Measurements from ENCODE around the gene RAB11B. TPM values are rescaled to one million over a fixed set of nuclear protein-coding genes. Genes with fewer than 3 reads are reported as not detected.
"Not testable (repeated sequence)": the region's sequence is repeated elsewhere in the genome, so short reads cannot be mapped to it uniquely, and the experiment has no call there.

RAB11B gene
- total RNA-seq, 1 donor from 2014 or later: 58.2 TPM

DNA sequence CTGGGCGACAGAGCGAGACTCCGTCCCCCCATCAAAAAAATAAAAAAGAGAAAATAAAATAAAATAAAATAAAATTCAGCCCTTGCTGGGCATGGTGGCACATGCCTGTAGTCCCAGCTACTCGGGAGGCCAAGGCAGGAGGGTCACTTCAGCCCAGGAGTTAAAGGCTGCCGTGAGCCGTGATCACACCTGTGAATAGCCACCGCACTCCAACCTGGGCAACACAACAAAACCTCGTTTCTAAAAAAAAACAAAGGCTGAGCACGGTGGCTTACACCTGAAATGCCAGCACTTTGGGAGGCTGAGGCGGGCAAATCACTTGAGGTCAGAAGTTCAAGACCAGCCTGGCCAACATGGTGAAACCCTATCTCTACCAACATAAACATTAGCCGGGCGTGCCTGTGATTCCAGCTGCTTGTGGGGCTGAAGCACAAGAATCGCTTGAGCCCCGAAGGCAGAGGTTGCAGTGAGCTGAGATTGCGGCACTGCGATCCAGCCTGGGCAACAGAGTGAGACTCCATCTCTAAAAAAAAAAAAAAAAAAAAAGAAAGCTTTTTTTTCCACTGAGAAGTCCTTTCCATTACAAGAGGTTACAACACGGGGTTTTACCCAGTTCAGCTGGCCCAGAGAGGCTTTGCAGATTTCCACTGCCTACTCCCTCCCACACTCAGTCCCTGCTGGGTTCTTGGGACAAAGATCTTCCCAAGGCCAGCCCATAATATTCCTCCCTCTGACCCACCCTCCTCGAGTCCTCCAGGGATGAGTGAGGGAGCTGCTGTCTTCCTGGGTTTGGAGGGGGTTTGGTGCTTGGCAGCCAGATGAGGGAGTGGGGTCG lies 19.8 kb upstream of the RAB11B start:
- DNase-seq (ENCODE audit: low read depth): no peak
- Histone ChIP-seq H3K27me3 (ENCODE audit: control insufficient read depth, insufficient read depth, low read length) (no peaks in the 10 kb centered on the region), H3K36me3 (ENCODE audit: control insufficient read depth, insufficient read depth, low read length) (no peaks in the 10 kb centered on the region), H3K4me3 (ENCODE audit: low read depth, low read length) (no peak overlapping the region)
- TF ChIP-seq, protein P1, sequence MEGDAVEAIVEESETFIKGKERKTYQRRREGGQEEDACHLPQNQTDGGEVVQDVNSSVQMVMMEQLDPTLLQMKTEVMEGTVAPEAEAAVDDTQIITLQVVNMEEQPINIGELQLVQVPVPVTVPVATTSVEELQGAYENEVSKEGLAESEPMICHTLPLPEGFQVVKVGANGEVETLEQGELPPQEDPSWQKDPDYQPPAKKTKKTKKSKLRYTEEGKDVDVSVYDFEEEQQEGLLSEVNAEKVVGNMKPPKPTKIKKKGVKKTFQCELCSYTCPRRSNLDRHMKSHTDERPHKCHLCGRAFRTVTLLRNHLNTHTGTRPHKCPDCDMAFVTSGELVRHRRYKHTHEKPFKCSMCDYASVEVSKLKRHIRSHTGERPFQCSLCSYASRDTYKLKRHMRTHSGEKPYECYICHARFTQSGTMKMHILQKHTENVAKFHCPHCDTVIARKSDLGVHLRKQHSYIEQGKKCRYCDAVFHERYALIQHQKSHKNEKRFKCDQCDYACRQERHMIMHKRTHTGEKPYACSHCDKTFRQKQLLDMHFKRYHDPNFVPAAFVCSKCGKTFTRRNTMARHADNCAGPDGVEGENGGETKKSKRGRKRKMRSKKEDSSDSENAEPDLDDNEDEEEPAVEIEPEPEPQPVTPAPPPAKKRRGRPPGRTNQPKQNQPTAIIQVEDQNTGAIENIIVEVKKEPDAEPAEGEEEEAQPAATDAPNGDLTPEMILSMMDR (IDR thresholded peaks at IDR 0.05; ENCODE audit: insufficient read depth, low read length, poor library complexity, severe bottlenecking): no peak

DNA sequence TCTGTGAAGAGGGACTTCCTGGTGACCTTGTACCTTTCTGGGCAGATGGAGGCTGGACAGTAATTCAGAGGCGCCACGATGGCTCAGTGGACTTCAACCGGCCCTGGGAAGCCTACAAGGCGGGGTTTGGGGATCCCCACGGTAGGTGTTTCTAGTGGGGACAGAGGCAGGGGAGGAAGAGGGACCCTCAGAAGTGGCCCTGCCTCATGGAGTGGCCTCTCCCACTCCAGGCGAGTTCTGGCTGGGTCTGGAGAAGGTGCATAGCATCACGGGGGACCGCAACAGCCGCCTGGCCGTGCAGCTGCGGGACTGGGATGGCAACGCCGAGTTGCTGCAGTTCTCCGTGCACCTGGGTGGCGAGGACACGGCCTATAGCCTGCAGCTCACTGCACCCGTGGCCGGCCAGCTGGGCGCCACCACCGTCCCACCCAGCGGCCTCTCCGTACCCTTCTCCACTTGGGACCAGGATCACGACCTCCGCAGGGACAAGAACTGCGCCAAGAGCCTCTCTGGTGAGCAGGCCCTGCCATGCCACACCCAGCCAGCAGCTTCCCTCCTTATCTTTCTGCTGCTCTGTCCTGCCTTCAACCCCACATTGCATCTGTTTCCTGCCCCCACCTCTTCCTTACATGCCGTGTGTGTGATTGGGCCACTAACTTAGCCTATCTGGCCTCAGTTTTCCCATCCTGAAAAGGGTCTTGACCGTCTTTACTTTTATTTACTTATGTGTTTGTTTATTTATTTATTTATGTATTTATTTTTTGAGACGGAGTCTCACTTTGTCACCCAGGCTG lies 19.0 kb upstream of the RAB11B start:
- H3K4me3 ChIP-seq (ENCODE audit: low read depth, low read length): no peak overlapping the region
- TF ChIP-seq, protein P1 (IDR thresholded peaks at IDR 0.05; ENCODE audit: insufficient read depth, low read length, poor library complexity, severe bottlenecking): no peak

DNA sequence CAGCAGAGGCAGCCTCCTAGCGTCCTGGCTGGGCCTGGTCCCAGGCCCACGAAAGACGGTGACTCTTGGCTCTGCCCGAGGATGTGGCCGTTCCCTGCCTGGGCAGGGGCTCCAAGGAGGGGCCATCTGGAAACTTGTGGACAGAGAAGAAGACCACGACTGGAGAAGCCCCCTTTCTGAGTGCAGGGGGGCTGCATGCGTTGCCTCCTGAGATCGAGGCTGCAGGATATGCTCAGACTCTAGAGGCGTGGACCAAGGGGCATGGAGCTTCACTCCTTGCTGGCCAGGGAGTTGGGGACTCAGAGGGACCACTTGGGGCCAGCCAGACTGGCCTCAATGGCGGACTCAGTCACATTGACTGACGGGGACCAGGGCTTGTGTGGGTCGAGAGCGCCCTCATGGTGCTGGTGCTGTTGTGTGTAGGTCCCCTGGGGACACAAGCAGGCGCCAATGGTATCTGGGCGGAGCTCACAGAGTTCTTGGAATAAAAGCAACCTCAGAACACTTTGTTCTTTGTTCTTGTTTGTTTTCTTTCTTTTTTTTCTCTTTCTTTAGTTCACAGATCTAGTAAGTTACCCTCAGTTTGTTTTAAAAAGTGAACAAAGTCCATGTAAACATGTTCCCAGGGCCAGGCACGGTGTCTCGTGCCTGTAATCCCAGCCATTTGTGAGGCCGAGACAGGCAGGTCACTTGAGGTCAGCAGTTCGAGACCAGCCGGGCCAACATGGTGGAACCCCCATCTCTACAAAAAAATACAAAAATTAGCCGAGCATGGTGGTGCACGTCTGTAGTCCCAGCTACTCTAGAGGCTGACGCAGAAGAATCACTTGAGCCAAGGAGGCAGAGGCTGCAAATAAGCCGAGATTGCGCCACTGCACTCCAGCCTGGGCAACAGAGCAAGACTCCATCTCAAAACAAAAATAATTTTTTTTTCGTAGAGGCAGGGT lies 16.0 kb upstream of the RAB11B start:
- Histone ChIP-seq H3K4me3 (ENCODE audit: low read depth, low read length) (no peak overlapping the region), H3K27me3 (ENCODE audit: control insufficient read depth, insufficient read depth, low read length) (no peaks in the 10 kb centered on the region), H3K36me3 (ENCODE audit: control insufficient read depth, insufficient read depth, low read length) (no peaks in the 10 kb centered on the region)
- DNase-seq (ENCODE audit: low read depth): no peak
- TF ChIP-seq, protein P1 (IDR thresholded peaks at IDR 0.05; ENCODE audit: insufficient read depth, low read length, poor library complexity, severe bottlenecking): no peak

More for the DNA sequence above, 19.0 kb upstream of the RAB11B start:
- Histone ChIP-seq H3K27me3 (ENCODE audit: control insufficient read depth, insufficient read depth, low read length) (no peaks in the 10 kb centered on the region), H3K36me3 (ENCODE audit: control insufficient read depth, insufficient read depth, low read length) (no peaks in the 10 kb centered on the region)
- no peak for DNase-seq (ENCODE audit: low read depth)

DNA sequence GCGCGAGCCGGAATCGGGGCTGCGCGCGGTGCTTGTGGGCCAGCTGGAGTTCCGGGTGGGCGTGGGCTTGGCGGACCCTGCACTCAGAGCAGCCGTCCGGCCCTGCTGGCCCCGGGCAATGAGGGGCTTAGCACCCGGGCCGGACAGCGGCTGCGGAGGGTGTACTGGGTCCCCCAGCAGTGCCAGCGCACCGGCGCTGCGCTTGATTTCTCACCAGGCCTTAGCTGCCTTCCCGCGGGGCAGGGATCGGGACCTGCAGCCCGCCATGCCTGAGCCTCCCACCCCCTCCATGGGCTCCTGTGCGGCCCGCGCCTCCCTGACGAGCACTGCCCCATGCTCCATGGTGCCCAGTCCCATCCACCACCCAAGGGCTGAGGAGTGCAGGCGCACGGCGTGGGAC lies 14.4 kb upstream of the RAB11B start:
- H3K36me3 ChIP-seq (ENCODE audit: control insufficient read depth, insufficient read depth, low read length); H3K27me3 ChIP-seq (ENCODE audit: control insufficient read depth, insufficient read depth, low read length); H3K4me3 ChIP-seq (ENCODE audit: low read depth, low read length); DNase-seq (ENCODE audit: low read depth): not testable (repeated sequence)

DNA sequence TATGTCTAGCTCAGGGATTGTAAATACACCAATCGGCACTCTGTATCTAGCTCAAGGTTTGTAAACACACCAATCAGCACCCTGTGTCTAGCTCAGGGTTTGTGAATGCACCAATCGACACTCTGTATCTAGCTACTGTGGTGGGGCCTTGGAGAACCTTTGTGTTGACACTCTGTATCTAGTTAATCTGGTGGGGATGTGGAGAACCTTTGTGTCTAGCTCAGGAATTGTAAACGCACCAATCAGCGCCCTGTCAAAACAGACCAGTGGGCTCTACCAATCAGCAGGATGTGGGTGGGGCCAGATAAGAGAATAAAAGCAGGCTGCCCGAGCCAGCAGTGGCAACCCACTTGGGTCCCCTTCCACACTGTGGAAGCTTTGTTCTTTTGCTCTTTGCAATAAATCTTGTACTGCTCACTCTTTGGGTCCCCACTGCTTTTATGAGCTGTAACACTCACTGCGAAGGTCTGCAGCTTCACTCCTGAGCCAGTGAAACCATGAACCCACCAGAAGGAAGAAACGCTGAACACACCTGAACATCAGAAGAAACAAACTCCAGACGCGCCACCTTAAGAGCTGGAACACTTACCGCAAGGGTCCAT lies 13.7 kb upstream of the RAB11B start:
- H3K36me3 ChIP-seq (ENCODE audit: control insufficient read depth, insufficient read depth, low read length); H3K27me3 ChIP-seq (ENCODE audit: control insufficient read depth, insufficient read depth, low read length); H3K4me3 ChIP-seq (ENCODE audit: low read depth, low read length); DNase-seq (ENCODE audit: low read depth): not testable (repeated sequence)

DNA sequence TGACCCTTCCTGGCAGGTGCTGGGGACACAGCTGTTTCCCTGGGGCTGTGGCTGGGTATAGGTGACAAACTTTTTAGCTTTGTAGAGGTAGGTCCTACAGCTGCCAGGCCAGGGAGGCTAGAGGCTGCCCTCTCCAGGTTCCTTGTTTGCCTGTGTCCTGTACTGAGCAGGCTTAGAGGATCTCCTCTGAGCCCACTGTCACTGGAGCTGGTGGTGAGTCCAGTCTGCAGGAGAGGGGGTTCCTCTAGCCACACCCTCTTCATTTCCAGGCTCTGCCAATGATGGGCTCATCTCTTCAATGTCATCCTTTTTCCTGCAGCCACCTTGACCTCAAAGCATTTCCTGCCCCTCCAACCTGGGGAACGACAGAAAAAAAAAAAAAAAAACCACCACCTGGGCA lies 12.6 kb upstream of the RAB11B start:
- Histone ChIP-seq H3K27me3 (ENCODE audit: control insufficient read depth, insufficient read depth, low read length) (no peaks in the 10 kb centered on the region), H3K36me3 (ENCODE audit: control insufficient read depth, insufficient read depth, low read length) (no peaks in the 10 kb centered on the region), H3K4me3 (ENCODE audit: low read depth, low read length) (no peak overlapping the region)
- no peak for DNase-seq (ENCODE audit: low read depth)
- TF ChIP-seq, protein P1 (IDR thresholded peaks at IDR 0.05; ENCODE audit: insufficient read depth, low read length, poor library complexity, severe bottlenecking): no peak

DNA sequence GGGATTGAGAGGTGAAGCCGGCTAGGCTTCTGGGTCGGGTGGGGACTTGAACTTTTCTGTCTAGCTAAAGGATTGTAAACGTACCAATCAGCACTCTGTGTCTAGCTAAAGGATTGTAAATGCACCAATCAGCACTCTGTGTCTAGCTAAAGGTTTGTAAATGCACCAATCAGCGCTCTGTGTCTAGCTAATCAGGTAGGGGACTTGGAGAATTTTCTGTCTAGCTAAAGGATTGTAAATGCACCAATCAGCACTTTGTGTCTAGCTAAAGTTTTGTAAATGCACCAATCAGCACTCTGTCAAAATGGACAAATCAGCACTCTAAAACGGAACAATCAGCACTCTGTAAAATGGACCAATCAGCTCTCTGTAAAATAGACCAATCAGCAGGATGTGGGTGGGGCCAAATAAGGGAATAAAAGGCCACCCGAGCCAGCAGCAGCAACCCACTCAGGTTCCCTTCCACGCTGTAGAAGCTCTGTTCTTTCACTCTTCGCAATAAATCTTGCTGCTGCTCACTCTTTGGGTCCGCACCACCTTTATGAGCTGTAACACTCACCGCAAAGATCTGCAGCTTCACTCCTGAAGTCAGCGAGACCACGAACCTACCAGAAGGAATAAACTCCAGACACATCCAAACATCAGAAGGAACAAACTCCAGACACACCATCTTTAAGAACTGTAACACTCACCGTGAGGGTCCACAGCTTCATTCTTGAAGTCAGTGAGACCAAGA lies 10.8 kb upstream of the RAB11B start:
- not testable (repeated sequence) for H3K36me3 ChIP-seq (ENCODE audit: control insufficient read depth, insufficient read depth, low read length); H3K4me3 ChIP-seq (ENCODE audit: low read depth, low read length); DNase-seq (ENCODE audit: low read depth); H3K27me3 ChIP-seq (ENCODE audit: control insufficient read depth, insufficient read depth, low read length)

DNA sequence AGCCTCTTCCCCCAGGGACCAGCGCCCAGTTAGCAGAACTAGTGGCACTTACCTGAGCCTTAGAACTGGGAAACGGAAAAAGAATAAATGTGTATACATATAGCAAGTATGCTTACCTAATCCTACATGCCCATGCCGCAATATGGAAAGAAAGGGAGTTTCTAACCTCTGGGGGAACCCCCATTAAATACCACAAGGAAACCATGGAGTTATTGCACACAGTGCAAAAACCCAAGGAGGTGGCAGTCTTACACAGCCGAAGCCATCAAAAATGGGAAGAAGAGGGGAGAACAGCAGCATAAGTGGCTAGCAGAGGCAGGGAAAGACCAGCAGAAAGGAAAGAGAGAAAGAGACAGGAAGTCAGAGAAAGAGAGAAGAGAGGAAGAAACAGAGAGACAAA lies 5.6 kb upstream of the RAB11B start:
- H3K4me3 ChIP-seq (ENCODE audit: low read depth, low read length); H3K27me3 ChIP-seq (ENCODE audit: control insufficient read depth, insufficient read depth, low read length); H3K36me3 ChIP-seq (ENCODE audit: control insufficient read depth, insufficient read depth, low read length); DNase-seq (ENCODE audit: low read depth): not testable (repeated sequence)

DNA sequence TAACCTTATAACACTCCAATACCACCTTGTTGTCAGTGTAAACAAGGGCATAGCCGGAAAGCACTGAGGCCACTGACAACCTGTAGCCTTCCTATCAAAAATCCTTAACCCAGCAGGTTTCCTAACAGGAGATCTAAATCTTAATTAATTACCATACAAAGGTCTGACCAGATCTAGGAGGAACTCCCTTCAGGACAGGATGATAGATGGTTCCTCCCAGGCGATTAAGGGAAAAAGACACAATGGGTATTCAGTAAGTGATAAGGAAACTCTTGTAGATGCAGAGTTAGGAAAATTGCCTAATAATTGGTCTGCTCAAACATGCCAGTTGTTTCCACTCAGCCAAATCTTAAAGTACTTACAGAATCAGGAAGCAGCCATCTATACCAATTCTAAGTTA lies 5.1 kb upstream of the RAB11B start:
- not testable (repeated sequence) for H3K4me3 ChIP-seq (ENCODE audit: low read depth, low read length); H3K36me3 ChIP-seq (ENCODE audit: control insufficient read depth, insufficient read depth, low read length); DNase-seq (ENCODE audit: low read depth); H3K27me3 ChIP-seq (ENCODE audit: control insufficient read depth, insufficient read depth, low read length)
